Neural crest cell (in vitro differentiated cells): ENCODE results near the gene GPR42. TPM values are rescaled to one million over a fixed set of nuclear protein-coding genes. Genes with fewer than 3 reads are reported as not detected.

Experiments used
- DNase-seq: peaks from one replicate; pipeline ENCODE4 v3.0.0; 2021; ENCODE audit warnings: low read depth, mixed read lengths, low spot score
- H3K27ac Mint-ChIP-seq: one replicate; pipeline ENCODE4 v1.8.0; 2021; ENCODE audit warnings: mild to moderate bottlenecking, mixed read lengths; ENCODE audit not compliant: unreplicated experiment
- H3K27me3 Mint-ChIP-seq: 2 replicates; pipeline ENCODE4 v1.8.0; 2021; ENCODE audit warnings: low read depth, mild to moderate bottlenecking, mixed read lengths
- H3K36me3 Mint-ChIP-seq: 2 replicates; pipeline ENCODE4 v1.8.0; 2021; ENCODE audit warnings: low read depth, mild to moderate bottlenecking, mixed read lengths
- H3K4me1 Mint-ChIP-seq: 2 replicates; pipeline ENCODE4 v1.8.0; 2021; ENCODE audit warnings: mixed read lengths
- H3K4me3 Mint-ChIP-seq: one replicate; pipeline ENCODE4 v1.8.0; 2021; ENCODE audit warnings: mild to moderate bottlenecking, mixed read lengths
- H3K9me3 Mint-ChIP-seq: 2 replicates; pipeline ENCODE4 v1.8.0; 2021; ENCODE audit warnings: mixed read lengths
- total RNA-seq: library from RNA; stranded (reverse); gene quantifications from 2 replicates; pipeline ENCODE4 v1.2.1, GENCODE V29; 2021
- TF ChIP-seq, protein P1 (sequence below): fragments of 200-600 bp; sonication (generic); conservative IDR thresholded peaks from 2 replicates; pipeline ENCODE4 v1.5.0; 2021; ENCODE audit warnings: antibody characterized with exemption, mild to moderate bottlenecking

GPR42 gene
- total RNA-seq, 1 donor from 2014 or later = not detected

- no peak for DNase-seq
Measured at GRCh38 chr19:35347171-35347929, 23.5 kb upstream of the GPR42 start, which contains the start of gene FFAR1. FFAR1 (plus strand) TSS chr19:35347902; CDS start chr19:35351552, 3,650 bp downstream.

GRCh38 chr19:35347930-35348298 lies 23.0 kb upstream of the GPR42 start:
- Mint-ChIP-seq H3K9me3 (no peaks in the 10 kb centered on the region), H3K27me3 (peaks cover 44% of the 10 kb centered on the region), H3K4me1 (no peaks in the 10 kb centered on the region), H3K4me3 (no peak overlapping the region), H3K36me3 (no peaks in the 10 kb centered on the region), H3K27ac (no peak overlapping the region)
- no peak for DNase-seq
- TF ChIP-seq, protein P1, sequence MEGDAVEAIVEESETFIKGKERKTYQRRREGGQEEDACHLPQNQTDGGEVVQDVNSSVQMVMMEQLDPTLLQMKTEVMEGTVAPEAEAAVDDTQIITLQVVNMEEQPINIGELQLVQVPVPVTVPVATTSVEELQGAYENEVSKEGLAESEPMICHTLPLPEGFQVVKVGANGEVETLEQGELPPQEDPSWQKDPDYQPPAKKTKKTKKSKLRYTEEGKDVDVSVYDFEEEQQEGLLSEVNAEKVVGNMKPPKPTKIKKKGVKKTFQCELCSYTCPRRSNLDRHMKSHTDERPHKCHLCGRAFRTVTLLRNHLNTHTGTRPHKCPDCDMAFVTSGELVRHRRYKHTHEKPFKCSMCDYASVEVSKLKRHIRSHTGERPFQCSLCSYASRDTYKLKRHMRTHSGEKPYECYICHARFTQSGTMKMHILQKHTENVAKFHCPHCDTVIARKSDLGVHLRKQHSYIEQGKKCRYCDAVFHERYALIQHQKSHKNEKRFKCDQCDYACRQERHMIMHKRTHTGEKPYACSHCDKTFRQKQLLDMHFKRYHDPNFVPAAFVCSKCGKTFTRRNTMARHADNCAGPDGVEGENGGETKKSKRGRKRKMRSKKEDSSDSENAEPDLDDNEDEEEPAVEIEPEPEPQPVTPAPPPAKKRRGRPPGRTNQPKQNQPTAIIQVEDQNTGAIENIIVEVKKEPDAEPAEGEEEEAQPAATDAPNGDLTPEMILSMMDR = no peak

More at GRCh38 chr19:35347171-35347929, 23.5 kb upstream of the GPR42 start, which contains the start of gene FFAR1:
- Mint-ChIP-seq H3K27me3 (peaks cover 41% of the 10 kb centered on the region), H3K4me3 (no peak within 1 kb of the TSS), H3K9me3 (no peaks in the 10 kb centered on the region), H3K4me1 (no peaks in the 10 kb centered on the region), H3K36me3 (no peaks in the 10 kb centered on the region), H3K27ac (no peak within 1 kb of the TSS)
- TF ChIP-seq, protein P1 = no peak

- no peak overlapping the region for H3K4me3 Mint-ChIP-seq
- peaks cover 45% of the 10 kb centered on the region for H3K27me3 Mint-ChIP-seq
- no peak for DNase-seq
- TF ChIP-seq, protein P1 = no peak
- no peaks in the 10 kb centered on the region for H3K36me3 Mint-ChIP-seq
- H3K9me3 Mint-ChIP-seq = no peaks in the 10 kb centered on the region
- H3K4me1 Mint-ChIP-seq = no peaks in the 10 kb centered on the region
- H3K27ac Mint-ChIP-seq = no peak overlapping the region
Measured at GRCh38 chr19:35348911-35349611, 21.8 kb upstream of the GPR42 start.

DNA sequence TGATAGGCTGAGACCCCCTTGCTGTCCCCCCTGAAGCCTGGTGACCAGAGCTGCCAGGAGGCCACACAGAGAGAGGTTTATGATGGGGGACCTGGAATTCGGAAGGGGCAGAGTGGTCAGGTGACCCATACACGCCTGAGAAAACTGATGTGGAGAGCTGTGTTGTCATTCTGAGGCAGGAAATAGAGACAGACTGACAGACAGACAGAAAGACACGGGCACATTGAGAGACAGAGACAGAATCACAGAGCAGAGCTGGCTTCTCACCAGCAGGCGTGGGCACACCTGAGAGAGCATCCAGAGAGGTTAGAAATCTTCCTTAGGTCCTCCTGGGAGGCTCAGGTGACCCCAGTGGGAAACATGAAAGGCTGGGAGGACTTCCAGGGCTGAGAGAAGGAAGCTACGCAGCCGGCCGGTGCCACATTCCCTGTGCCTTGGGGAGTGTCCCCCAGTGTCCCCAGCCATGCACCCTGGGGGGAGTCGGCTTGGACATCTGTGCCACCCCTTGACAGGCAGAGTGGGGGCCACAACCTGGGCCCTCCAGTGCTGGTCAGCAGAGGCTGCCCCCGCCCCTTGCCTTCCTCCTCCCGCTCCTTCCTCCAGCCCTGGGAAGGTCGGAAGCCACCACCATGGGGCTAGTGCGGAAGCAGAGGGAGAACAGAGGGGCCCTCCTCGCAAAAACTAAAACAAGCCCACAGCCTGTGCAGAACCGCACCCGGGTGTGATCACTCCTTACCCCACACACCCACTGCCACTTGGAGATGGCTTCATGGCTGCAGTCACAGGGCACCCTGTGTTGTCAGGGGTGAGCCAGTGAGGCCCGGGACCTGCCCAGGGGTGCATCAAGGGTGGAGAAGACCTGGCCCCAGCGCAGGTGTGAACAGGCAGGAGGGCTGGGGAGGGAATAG lies 21.0 kb upstream of the GPR42 start:
- H3K9me3 Mint-ChIP-seq = no peaks in the 10 kb centered on the region
- H3K36me3 Mint-ChIP-seq = no peaks in the 10 kb centered on the region
- no peak overlapping the region for H3K4me3 Mint-ChIP-seq
- TF ChIP-seq, protein P1 = no peak
- H3K27me3 Mint-ChIP-seq = peaks cover 45% of the 10 kb centered on the region
- no peaks in the 10 kb centered on the region for H3K4me1 Mint-ChIP-seq
- DNase-seq = no peak
- H3K27ac Mint-ChIP-seq = no peak overlapping the region

- Mint-ChIP-seq H3K36me3 (no peaks in the 10 kb centered on the region), H3K27ac (no peak overlapping the region), H3K27me3 (peaks cover 45% of the 10 kb centered on the region), H3K4me3 (no peak overlapping the region), H3K4me1 (no peaks in the 10 kb centered on the region), H3K9me3 (no peaks in the 10 kb centered on the region)
- DNase-seq = no peak
- TF ChIP-seq, protein P1 = no peak
Measured at GRCh38 chr19:35350591-35350990, 20.3 kb upstream of the GPR42 start.
